BJ (cell line): ENCODE results near the gene XAGE2. TPM values are rescaled to one million over a fixed set of nuclear protein-coding genes. Genes with fewer than 3 reads are reported as not detected.

Source experiments
- CTCF ChIA-PET: fragments of 350-600 bp; formaldehyde crosslinking; extraction: SDS; loops from one replicate; lab custom pipeline; 2021; ENCODE audit warnings: antibody characterized with exemption, inconsistent platforms; lab: Yijun Ruan, JAX
- POLR2A ChIA-PET: fragments of 300-600 bp; sonication (Branson Sonifier 250); formaldehyde crosslinking; extraction: SDS; loops from one replicate; lab custom pipeline; 2021; ENCODE audit warnings: antibody characterized with exemption; lab: Charles Lee
- DNase-seq: peaks from one replicate; pipeline ENCODE4 v3.0.0-alpha.2; 2011; ENCODE audit warnings: low read depth
- H3K27me3 ChIP-seq: 2 replicates; pipeline ENCODE4 v1.6.0; 2011; ENCODE audit warnings: low read length; ENCODE audit not compliant: control insufficient read depth, insufficient read depth
- H3K36me3 ChIP-seq: 2 replicates; pipeline ENCODE4 v1.5.1; 2011; ENCODE audit warnings: low read length; ENCODE audit not compliant: control insufficient read depth, insufficient read depth
- H3K4me3 ChIP-seq: 2 replicates; pipeline ENCODE4 v1.5.1; 2011; ENCODE audit warnings: low read depth, mild to moderate bottlenecking, control low read depth, low read length
- CTCF ChIP-seq: IDR thresholded peaks from 2 replicates; pipeline ENCODE4 v1.5.1; 2011; ENCODE audit warnings: low read depth, mild to moderate bottlenecking, control low read depth, inconsistent platforms, low read length, moderate library complexity; ENCODE audit not compliant: insufficient read depth
- polyA plus RNA-seq: library from polyadenylated mRNA; depleted of rRNA; stranded (reverse); fragments of >200 nt; gene quantifications from 2 replicates; pipeline ENCODE4 v1.2.3, GENCODE V29; 2011

XAGE2 gene
- polyA plus RNA-seq, 1 experiment, result not detected

- Histone ChIP-seq H3K36me3 (no peaks in the 10 kb centered on the region), H3K27me3 (no peaks in the 10 kb centered on the region), H3K4me3 (no peak overlapping the region)
- no peak for TF ChIP-seq CTCF
- POLR2A ChIA-PET, result no interaction called here
- DNase-seq, result no peak
- CTCF ChIA-PET, result no interaction called here
Observed at GRCh38 chrX:52410439-52411394, 41.9 kb downstream of the XAGE2 start.

GRCh38 chrX:52415304-52415703 lies 46.5 kb downstream of the XAGE2 start:
- TF ChIP-seq CTCF, result no peak
- CTCF ChIA-PET, result no interaction called here
- Histone ChIP-seq H3K27me3 (no peaks in the 10 kb centered on the region), H3K36me3 (no peaks in the 10 kb centered on the region), H3K4me3 (no peak overlapping the region)
- POLR2A ChIA-PET, result no interaction called here
- no peak for DNase-seq

- no peaks in the 10 kb centered on the region for H3K36me3 ChIP-seq
- no peak for DNase-seq
- H3K27me3 ChIP-seq, result no peaks in the 10 kb centered on the region
- no peak for TF ChIP-seq CTCF
- POLR2A ChIA-PET, result no interaction called here
- CTCF ChIA-PET, result interaction anchor here (0.9 kb wide), 1 partner anchor 14 kb away, joined by 4 read pairs; no protein-coding TSS in a partner anchor
- H3K4me3 ChIP-seq, result no peak overlapping the region
Observed at GRCh38 chrX:52416816-52417215, 48.0 kb downstream of the XAGE2 start.

GRCh38 chrX:52420824-52421443 lies 52.1 kb downstream of the XAGE2 start:
- POLR2A ChIA-PET, result no interaction called here
- Histone ChIP-seq H3K36me3 (no peaks in the 10 kb centered on the region), H3K27me3 (no peaks in the 10 kb centered on the region), H3K4me3 (no peak overlapping the region)
- no peak for TF ChIP-seq CTCF
- DNase-seq, result no peak
- CTCF ChIA-PET, result no interaction called here

GRCh38 chrX:52422884-52423283 lies 54.1 kb downstream of the XAGE2 start:
- POLR2A ChIA-PET, result no interaction called here
- Histone ChIP-seq H3K36me3 (no peaks in the 10 kb centered on the region), H3K4me3 (no peak overlapping the region), H3K27me3 (no peaks in the 10 kb centered on the region)
- CTCF ChIA-PET, result no interaction called here
- peak; percentile 67 for DNase-seq
- TF ChIP-seq CTCF, result no peak
